ENCODE measurements around the gene ADGRV1.

The ADGRV1 gene

GRCh38 chr5:91042936-91043255 lies 484.3 kb downstream of the ADGRV1 start:
- TF ChIP-seq SIN3A (IDR thresholded peaks at IDR 0.05; ENCODE audit: borderline replicate concordance, insufficient read depth, low read length) = no peak
- TF ChIP-seq FOXP2 (optimal IDR thresholded peaks at IDR 0.05; ENCODE audit: borderline replicate concordance, extremely low read depth, extremely low read length, insufficient read depth) = no peak
- no peak for TF ChIP-seq POLR2AphosphoS5 (IDR thresholded peaks at IDR 0.05; ENCODE audit: low read depth, low read length)
- TF ChIP-seq, protein P1, sequence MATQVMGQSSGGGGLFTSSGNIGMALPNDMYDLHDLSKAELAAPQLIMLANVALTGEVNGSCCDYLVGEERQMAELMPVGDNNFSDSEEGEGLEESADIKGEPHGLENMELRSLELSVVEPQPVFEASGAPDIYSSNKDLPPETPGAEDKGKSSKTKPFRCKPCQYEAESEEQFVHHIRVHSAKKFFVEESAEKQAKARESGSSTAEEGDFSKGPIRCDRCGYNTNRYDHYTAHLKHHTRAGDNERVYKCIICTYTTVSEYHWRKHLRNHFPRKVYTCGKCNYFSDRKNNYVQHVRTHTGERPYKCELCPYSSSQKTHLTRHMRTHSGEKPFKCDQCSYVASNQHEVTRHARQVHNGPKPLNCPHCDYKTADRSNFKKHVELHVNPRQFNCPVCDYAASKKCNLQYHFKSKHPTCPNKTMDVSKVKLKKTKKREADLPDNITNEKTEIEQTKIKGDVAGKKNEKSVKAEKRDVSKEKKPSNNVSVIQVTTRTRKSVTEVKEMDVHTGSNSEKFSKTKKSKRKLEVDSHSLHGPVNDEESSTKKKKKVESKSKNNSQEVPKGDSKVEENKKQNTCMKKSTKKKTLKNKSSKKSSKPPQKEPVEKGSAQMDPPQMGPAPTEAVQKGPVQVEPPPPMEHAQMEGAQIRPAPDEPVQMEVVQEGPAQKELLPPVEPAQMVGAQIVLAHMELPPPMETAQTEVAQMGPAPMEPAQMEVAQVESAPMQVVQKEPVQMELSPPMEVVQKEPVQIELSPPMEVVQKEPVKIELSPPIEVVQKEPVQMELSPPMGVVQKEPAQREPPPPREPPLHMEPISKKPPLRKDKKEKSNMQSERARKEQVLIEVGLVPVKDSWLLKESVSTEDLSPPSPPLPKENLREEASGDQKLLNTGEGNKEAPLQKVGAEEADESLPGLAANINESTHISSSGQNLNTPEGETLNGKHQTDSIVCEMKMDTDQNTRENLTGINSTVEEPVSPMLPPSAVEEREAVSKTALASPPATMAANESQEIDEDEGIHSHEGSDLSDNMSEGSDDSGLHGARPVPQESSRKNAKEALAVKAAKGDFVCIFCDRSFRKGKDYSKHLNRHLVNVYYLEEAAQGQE (IDR thresholded peaks at IDR 0.05; ENCODE audit: insufficient read depth in 1 of 2, low read depth in 2 of 2, low read length in 2 of 2) = no peak
- TF ChIP-seq TAF1 (IDR thresholded peaks at IDR 0.05; ENCODE audit: borderline replicate concordance, insufficient read depth, low read length) = no peak

- TF ChIP-seq SIN3A (IDR thresholded peaks at IDR 0.05; ENCODE audit: borderline replicate concordance, insufficient read depth, low read length) (no peak), FOXP2 (optimal IDR thresholded peaks at IDR 0.05; ENCODE audit: borderline replicate concordance, extremely low read depth, extremely low read length, insufficient read depth) (no peak), TAF1 (IDR thresholded peaks at IDR 0.05; ENCODE audit: borderline replicate concordance, insufficient read depth, low read length) (no peak), POLR2AphosphoS5 (IDR thresholded peaks at IDR 0.05; ENCODE audit: low read depth, low read length) (no peak)
- TF ChIP-seq, protein P1 (IDR thresholded peaks at IDR 0.05; ENCODE audit: insufficient read depth in 1 of 2, low read depth in 2 of 2, low read length in 2 of 2) = no peak
Observed at GRCh38 chr5:91048073-91048472, 489.5 kb downstream of the ADGRV1 start.

DNA sequence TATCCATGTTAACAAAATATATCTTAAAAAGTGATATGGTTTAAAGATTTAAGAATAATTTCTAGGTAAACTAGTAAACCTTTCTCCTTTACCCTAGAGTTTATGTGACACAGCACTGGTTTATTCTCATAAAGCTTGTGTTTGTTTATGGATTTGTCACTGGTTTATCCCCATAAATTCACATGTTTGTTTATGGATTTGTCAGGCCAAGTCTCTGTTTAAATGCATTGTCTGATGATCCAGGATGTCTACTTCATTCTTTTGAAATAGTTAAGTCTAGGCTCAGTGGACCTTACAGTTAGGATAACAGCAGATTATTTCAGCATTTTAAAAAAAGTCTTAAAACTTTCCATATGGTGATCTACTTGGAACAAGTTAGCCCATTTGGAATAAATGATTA lies 490.5 kb downstream of the ADGRV1 start:
- TF ChIP-seq FOXP2 (optimal IDR thresholded peaks at IDR 0.05; ENCODE audit: borderline replicate concordance, extremely low read depth, extremely low read length, insufficient read depth) (no peak), POLR2AphosphoS5 (IDR thresholded peaks at IDR 0.05; ENCODE audit: low read depth, low read length) (no peak), SIN3A (IDR thresholded peaks at IDR 0.05; ENCODE audit: borderline replicate concordance, insufficient read depth, low read length) (no peak), TAF1 (IDR thresholded peaks at IDR 0.05; ENCODE audit: borderline replicate concordance, insufficient read depth, low read length) (no peak)
- TF ChIP-seq, protein P1 (IDR thresholded peaks at IDR 0.05; ENCODE audit: insufficient read depth in 1 of 2, low read depth in 2 of 2, low read length in 2 of 2) = no peak

- TF ChIP-seq SIN3A (IDR thresholded peaks at IDR 0.05; ENCODE audit: borderline replicate concordance, insufficient read depth, low read length) = no peak
- no peak for TF ChIP-seq POLR2AphosphoS5 (IDR thresholded peaks at IDR 0.05; ENCODE audit: low read depth, low read length)
- TF ChIP-seq, protein P1 (IDR thresholded peaks at IDR 0.05; ENCODE audit: insufficient read depth in 1 of 2, low read depth in 2 of 2, low read length in 2 of 2) = no peak
- TF ChIP-seq TAF1 (IDR thresholded peaks at IDR 0.05; ENCODE audit: borderline replicate concordance, insufficient read depth, low read length) = no peak
- TF ChIP-seq FOXP2 (optimal IDR thresholded peaks at IDR 0.05; ENCODE audit: borderline replicate concordance, extremely low read depth, extremely low read length, insufficient read depth) = no peak
Observed at GRCh38 chr5:91049800-91050199, 491.2 kb downstream of the ADGRV1 start.

Measured in PFSK-1 (cell line).